B cell (primary cell): ENCODE results near the gene RABGAP1L. TPM values are rescaled to one million over a fixed set of nuclear protein-coding genes. Genes with fewer than 3 reads are reported as not detected.
"Not testable (repeated sequence)": the region's sequence is repeated elsewhere in the genome, so short reads cannot be mapped to it uniquely, and the experiment has no call there.

ENCODE experiments used
- ATAC-seq: fragments of 200-7000 bp; cut with Tn5 transposase; one replicate; pipeline ENCODE4 v1.10.0; 2021; ENCODE audit warnings: low read depth, mild to moderate bottlenecking, moderate number of reproducible peaks, moderate library complexity
- CTCF ChIA-PET: fragments of 350-600 bp; sonication (Branson Sonifier 250); formaldehyde crosslinking; loops from one replicate; lab custom pipeline; 2021; ENCODE audit warnings: antibody characterized with exemption, inconsistent platforms; lab: Charles Lee
- POLR2A ChIA-PET: fragments of 350-600 bp; sonication (Branson Sonifier 250); formaldehyde crosslinking; loops from one replicate; lab custom pipeline; 2021; ENCODE audit warnings: antibody characterized with exemption; lab: Charles Lee
- DNase-seq: peaks from one replicate; pipeline ENCODE4 v3.0.0; 2013
- H2AFZ ChIP-seq: 2 replicates; pipeline ENCODE4 v1.6.1; 2012; ENCODE audit warnings: mild to moderate bottlenecking, low read depth, low read length; ENCODE audit not compliant: insufficient read depth, poor library complexity, severe bottlenecking
- H3K27ac ChIP-seq, 2 donors: 1 replicate in 1 of 2; 2 replicates in 1 of 2; pipeline ENCODE4 v1.5.1; 2012 to 2013; ENCODE audit warnings: low read length in 2 of 2, mild to moderate bottlenecking in 2 of 2, moderate library complexity in 1 of 2
- H3K27me3 ChIP-seq, 4 experiments: fragments of 200-600 bp in 1 of 4; sonication (generic) in 1 of 4; replicated peaks in 1 of 4; 1 replicate in 2 of 4; 2 replicates in 2 of 4; pipeline versions ENCODE4 v1.6.1 to v1.7.0; 2013 to 2016; ENCODE audit warnings: low read length in 3 of 4, mild to moderate bottlenecking in 2 of 4, mixed read lengths in 1 of 4, moderate library complexity in 1 of 4; ENCODE audit not compliant: insufficient read depth in 4 of 4, control insufficient read depth in 3 of 4; ENCODE audit errors: control extremely low read depth in 1 of 4
- H3K36me3 ChIP-seq, 2 experiments: replicated peaks in 1 of 2; 1 replicate in 1 of 2; 2 replicates in 1 of 2; pipeline versions ENCODE4 v1.6.1 to v1.7.1; 2013; ENCODE audit warnings: low read length in 1 of 2; ENCODE audit not compliant: insufficient read depth in 2 of 2, control insufficient read depth in 1 of 2; ENCODE audit errors: control extremely low read depth in 1 of 2, extremely low read depth in 1 of 2
- H3K4me1 ChIP-seq, 2 donors: fragments of 200-600 bp in 1 of 2; sonication (generic) in 1 of 2; 1 replicate in 1 of 2; 2 replicates in 1 of 2; pipeline versions ENCODE4 v1.5.1 to v1.6.1; 2013 to 2017; ENCODE audit warnings: low read length in 2 of 2; ENCODE audit not compliant: control insufficient read depth in 2 of 2, insufficient read depth in 2 of 2
- H3K4me2 ChIP-seq: replicated peaks from 2 replicates; pipeline ENCODE3; 2012; ENCODE audit warnings: mild to moderate bottlenecking, low read depth, low read length; ENCODE audit not compliant: poor library complexity, severe bottlenecking
- H3K4me3 ChIP-seq, 5 experiments: fragments of 200-600 bp in 1 of 5; sonication (generic) in 1 of 5; 1 replicate in 3 of 5; 2 replicates in 2 of 5; pipeline versions ENCODE4 v1.5.1 to v1.7.0; 2011 to 2016; ENCODE audit warnings: low read length in 4 of 5, mild to moderate bottlenecking in 4 of 5, low read depth in 2 of 5, control low read depth in 1 of 5, moderate library complexity in 1 of 5; ENCODE audit not compliant: insufficient read depth in 1 of 5; ENCODE audit errors: control extremely low read depth in 1 of 5, extremely low read depth in 1 of 5
- H3K79me2 ChIP-seq: fragments of 200-600 bp; sonication (generic); one replicate; pipeline ENCODE4 v1.6.0; 2016; ENCODE audit warnings: low read length; ENCODE audit not compliant: control insufficient read depth, insufficient read depth
- H3K9ac ChIP-seq: fragments of 200-600 bp; sonication (generic); 2 replicates; pipeline ENCODE4 v1.6.1; 2017; ENCODE audit warnings: mild to moderate bottlenecking, low read length, moderate library complexity
- H3K9me3 ChIP-seq, 3 donors: one replicate each; pipeline versions ENCODE4 v1.6.1 to v1.7.1; 2013; ENCODE audit warnings: low read length in 2 of 3; ENCODE audit not compliant: control insufficient read depth in 2 of 3, insufficient read depth in 1 of 3; ENCODE audit errors: control extremely low read depth in 1 of 3
- H4K20me1 ChIP-seq: 2 replicates; pipeline ENCODE4 v1.6.0; 2012; ENCODE audit warnings: mild to moderate bottlenecking, low read length; ENCODE audit not compliant: insufficient read depth, control insufficient read depth, poor library complexity, severe bottlenecking
- H3K27ac Mint-ChIP-seq: one replicate; pipeline ENCODE4 v1.8.0; 2021; ENCODE audit warnings: mixed read lengths
- H3K27me3 Mint-ChIP-seq: one replicate; pipeline ENCODE4 v1.8.0; 2021; ENCODE audit warnings: mixed read lengths
- H3K4me1 Mint-ChIP-seq: one replicate; pipeline ENCODE4 v1.8.0; 2021; ENCODE audit warnings: mixed read lengths
- H3K4me3 Mint-ChIP-seq: one replicate; pipeline ENCODE4 v1.8.0; 2021; ENCODE audit warnings: mixed read lengths
- H3K9me3 Mint-ChIP-seq: one replicate; pipeline ENCODE4 v1.8.0; 2022; ENCODE audit warnings: mixed read lengths; ENCODE audit not compliant: insufficient read depth
- EZH2 ChIP-seq: IDR thresholded peaks from 2 replicates; pipeline ENCODE4 v1.6.1; 2012; ENCODE audit warnings: borderline replicate concordance, low read depth, mild to moderate bottlenecking, moderate library complexity, low read length; ENCODE audit not compliant: insufficient read depth, poor library complexity, severe bottlenecking
- WGBS: methylation state at CpG from one replicate; pipeline ENCODE4 v1.1.5; 2013; ENCODE audit warnings: missing lambda C conversion rate; ENCODE audit not compliant: insufficient coverage; 5-methylcytosine and 5-hydroxymethylcytosine counted together
- intact Hi-C: fragments of 100-400 bp; cut with micrococcal nuclease; formaldehyde crosslinking; loops from one replicate; pipeline ENCODE4 v1.10.0; 2022
- polyA plus RNA-seq: library from polyadenylated mRNA; depleted of rRNA; stranded (reverse); fragments of >200 nt; gene quantifications from 2 replicates; pipeline ENCODE4 v1.2.3, GENCODE V29; 2012
- total RNA-seq, 2 donors: library from RNA; stranded (reverse); fragments of 120-200 nt in 1 of 2; gene quantifications; 1 replicate in 1 of 2; 2 replicates in 1 of 2; pipeline versions ENCODE4 v1.2.3 to v1.2.4, GENCODE V29; 2013 to 2022
- TF ChIP-seq, protein P1 (sequence below): fragments of 200-600 bp; IDR thresholded peaks from one replicate; pipeline ENCODE4 v1.8.0; 2022; ENCODE audit warnings: antibody characterized with exemption, mild to moderate bottlenecking

RABGAP1L gene
- total and polyA plus RNA-seq, 2 donors (not counting 1 experiment from before 2014, with no cell fraction given): 34.9 to 159 TPM

DNA sequence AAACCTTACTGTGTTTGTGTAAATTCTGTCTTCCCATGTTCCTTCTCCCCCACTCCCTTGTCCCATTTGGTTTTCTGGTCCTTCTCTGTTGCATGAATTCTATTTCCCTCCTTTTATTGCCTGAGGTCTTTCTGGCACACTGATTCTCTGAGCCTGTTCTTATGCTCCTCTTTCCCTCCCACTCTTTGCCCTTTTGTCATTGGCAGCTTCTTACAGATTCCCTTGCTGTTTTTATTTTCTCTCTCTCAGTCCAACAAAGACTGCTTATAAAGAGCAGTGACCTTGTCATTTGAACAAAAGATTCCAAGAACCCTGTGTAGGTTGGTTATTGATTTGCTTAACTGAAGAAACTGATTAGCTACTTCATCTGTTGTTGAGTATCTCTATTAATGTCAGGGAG, 338.2 kb downstream of the RABGAP1L start:
- no peaks in the 10 kb centered on the region for H4K20me1 ChIP-seq
- TF ChIP-seq, protein P1, sequence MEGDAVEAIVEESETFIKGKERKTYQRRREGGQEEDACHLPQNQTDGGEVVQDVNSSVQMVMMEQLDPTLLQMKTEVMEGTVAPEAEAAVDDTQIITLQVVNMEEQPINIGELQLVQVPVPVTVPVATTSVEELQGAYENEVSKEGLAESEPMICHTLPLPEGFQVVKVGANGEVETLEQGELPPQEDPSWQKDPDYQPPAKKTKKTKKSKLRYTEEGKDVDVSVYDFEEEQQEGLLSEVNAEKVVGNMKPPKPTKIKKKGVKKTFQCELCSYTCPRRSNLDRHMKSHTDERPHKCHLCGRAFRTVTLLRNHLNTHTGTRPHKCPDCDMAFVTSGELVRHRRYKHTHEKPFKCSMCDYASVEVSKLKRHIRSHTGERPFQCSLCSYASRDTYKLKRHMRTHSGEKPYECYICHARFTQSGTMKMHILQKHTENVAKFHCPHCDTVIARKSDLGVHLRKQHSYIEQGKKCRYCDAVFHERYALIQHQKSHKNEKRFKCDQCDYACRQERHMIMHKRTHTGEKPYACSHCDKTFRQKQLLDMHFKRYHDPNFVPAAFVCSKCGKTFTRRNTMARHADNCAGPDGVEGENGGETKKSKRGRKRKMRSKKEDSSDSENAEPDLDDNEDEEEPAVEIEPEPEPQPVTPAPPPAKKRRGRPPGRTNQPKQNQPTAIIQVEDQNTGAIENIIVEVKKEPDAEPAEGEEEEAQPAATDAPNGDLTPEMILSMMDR: no peak
- no peak for TF ChIP-seq EZH2
- H3K27me3 ChIP-seq: no peaks in the 10 kb centered on the region
- H3K9me3 ChIP-seq: no peaks in the 10 kb centered on the region
- H3K36me3 ChIP-seq: peaks cover 0 to 4% of the 10 kb centered on the region in 2 experiments
- H2AFZ ChIP-seq: no peak overlapping the region
- H3K79me2 ChIP-seq: no peaks in the 10 kb centered on the region
- CTCF ChIA-PET: no interaction called here
- H3K4me3 Mint-ChIP-seq: no peak overlapping the region
- no peak overlapping the region for H3K9ac ChIP-seq
- no peaks in the 10 kb centered on the region for H3K9me3 Mint-ChIP-seq
- H3K4me1 Mint-ChIP-seq: peaks cover 14% of the 10 kb centered on the region
- H3K4me1 ChIP-seq: no peaks in the 10 kb centered on the region
- no peak for DNase-seq
- H3K27ac Mint-ChIP-seq: no peak overlapping the region
- H3K27ac ChIP-seq: no peak overlapping the region
- ATAC-seq: no peak
- H3K4me2 ChIP-seq: no peak overlapping the region
- intact Hi-C loops: no loop called here
- no peak overlapping the region for H3K4me3 ChIP-seq
- H3K27me3 Mint-ChIP-seq: no peaks in the 10 kb centered on the region
- POLR2A ChIA-PET: no interaction called here

DNA sequence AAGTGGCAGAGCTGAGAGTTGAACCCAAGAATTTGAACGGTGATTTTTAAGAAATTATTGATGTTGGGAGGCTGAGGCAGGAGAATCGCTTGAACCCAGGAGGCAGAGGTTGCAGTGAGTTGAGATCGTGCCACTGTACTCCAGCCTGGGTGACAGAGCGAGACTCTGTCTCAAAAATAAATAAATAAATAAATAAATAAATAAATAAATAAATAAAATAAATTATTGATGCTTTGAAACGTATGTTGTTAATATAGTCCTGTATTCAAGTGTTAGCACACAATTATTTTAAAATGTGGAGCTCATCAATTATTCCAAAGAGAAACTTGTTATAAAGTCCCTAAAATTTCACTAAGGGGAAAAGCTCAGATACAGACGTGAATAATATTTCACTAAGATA, 357.4 kb downstream of the RABGAP1L start:
- H3K4me3 Mint-ChIP-seq, intact Hi-C loops, H3K27me3 ChIP-seq, H3K27ac Mint-ChIP-seq, H3K36me3 ChIP-seq, H2AFZ ChIP-seq, H3K9me3 Mint-ChIP-seq, CTCF ChIA-PET, H3K4me2 ChIP-seq, H3K27ac ChIP-seq, POLR2A ChIA-PET, H3K27me3 Mint-ChIP-seq, H3K9me3 ChIP-seq, H3K9ac ChIP-seq, H3K4me3 ChIP-seq, DNase-seq, H4K20me1 ChIP-seq, ATAC-seq, H3K4me1 Mint-ChIP-seq, H3K79me2 ChIP-seq, H3K4me1 ChIP-seq: not testable (repeated sequence)
- no CpG with 5 or more reads among the region's 6 CpGs for WGBS
